Choroid plexus epithelial cell (primary cell): Measurements from ENCODE around the gene SLC1A2.
"Not testable (repeated sequence)": the region's sequence is repeated elsewhere in the genome, so short reads cannot be mapped to it uniquely, and the experiment has no call there.

ENCODE experiments used
- DNase-seq: peaks from one replicate; pipeline ENCODE4 v3.0.0-alpha.2; 2010; ENCODE audit warnings: low read depth
- H3K4me3 ChIP-seq: 2 replicates; pipeline ENCODE4 v1.5.1; 2011; ENCODE audit warnings: low read depth, mild to moderate bottlenecking, control low read depth, low read length, moderate library complexity
- CTCF ChIP-seq: conservative IDR thresholded peaks from 2 replicates; pipeline ENCODE4 v1.5.1; 2011; ENCODE audit warnings: low read depth, mild to moderate bottlenecking, control low read depth, inconsistent platforms, low read length, moderate library complexity

SLC1A2 gene

GRCh38 chr11:35232891-35233330, 186.4 kb downstream of the SLC1A2 start:
- H3K4me3 ChIP-seq: no peak overlapping the region
- TF ChIP-seq CTCF: no peak
- no peak for DNase-seq

GRCh38 chr11:35231076-35231860, 188.1 kb downstream of the SLC1A2 start:
- H3K4me3 ChIP-seq: no peak overlapping the region
- no peak for DNase-seq
- no peak for TF ChIP-seq CTCF

- no peak for DNase-seq
- TF ChIP-seq CTCF: no peak
- no peak overlapping the region for H3K4me3 ChIP-seq
Observed at GRCh38 chr11:35230388-35230787, 189.0 kb downstream of the SLC1A2 start.

GRCh38 chr11:35228328-35228725, 191.0 kb downstream of the SLC1A2 start:
- no peak for TF ChIP-seq CTCF
- no peak overlapping the region for H3K4me3 ChIP-seq
- DNase-seq: no peak

GRCh38 chr11:35227576-35228327, 191.6 kb downstream of the SLC1A2 start:
- H3K4me3 ChIP-seq: no peak overlapping the region
- DNase-seq: peak; percentile 28
- no peak for TF ChIP-seq CTCF

- not testable (repeated sequence) for DNase-seq
Observed at GRCh38 chr11:35226756-35227155, 192.6 kb downstream of the SLC1A2 start.

GRCh38 chr11:35225946-35226520, 193.3 kb downstream of the SLC1A2 start:
- TF ChIP-seq CTCF: no peak
- no peak overlapping the region for H3K4me3 ChIP-seq
- no peak for DNase-seq

More at GRCh38 chr11:35226756-35227155, 192.6 kb downstream of the SLC1A2 start:
- not testable (repeated sequence) for H3K4me3 ChIP-seq
